ENCODE data around the gene PARD3B. TPM values are rescaled to one million over a fixed set of nuclear protein-coding genes. Genes with fewer than 3 reads are reported as not detected.

Gene PARD3B
- total RNA-seq, 1 experiment from 2014 or later = 2.0 TPM

- no peak overlapping the region for H3K4me3 ChIP-seq (replicated peaks in 1 of 2; ENCODE audit: low read depth in 1 of 2, low read length in 2 of 2)
- H4K20me1 ChIP-seq (ENCODE audit: insufficient read depth) = no peaks in the 10 kb centered on the region
- H3K27me3 ChIP-seq (ENCODE audit: insufficient read depth, low read length) = no peaks in the 10 kb centered on the region
- no peak overlapping the region for H3K4me2 ChIP-seq (ENCODE audit: low read length)
- intact Hi-C loops (cut with micrococcal nuclease) = no loop called here
- H3K36me3 ChIP-seq (ENCODE audit: control insufficient read depth in 1 of 2, insufficient read depth in 2 of 2, low read length in 2 of 2) = no peaks in the 10 kb centered on the region
- DNase-seq (ENCODE audit: low read depth, low spot score) = no peak
- CTCF ChIA-PET = no interaction called here
- H3K9me3 ChIP-seq (ENCODE audit: control insufficient read depth in 1 of 2, insufficient read depth in 1 of 2, low read depth in 1 of 2, low read length in 2 of 2) = no peaks in the 10 kb centered on the region
- no TSS peak for BruUV-seq (replicated peaks)
- H3K79me2 ChIP-seq (ENCODE audit: insufficient read depth, low read length) = no peaks in the 10 kb centered on the region
- ATAC-seq = no peak
- no peaks in the 10 kb centered on the region for H3K9me2 ChIP-seq (ENCODE audit: insufficient read depth)
- H3K4me1 ChIP-seq (ENCODE audit: control insufficient read depth in 1 of 2, insufficient read depth in 2 of 2, low read length in 2 of 2) = no peaks in the 10 kb centered on the region
- H3K27ac ChIP-seq (ENCODE audit: low read depth, low read length) = no peak overlapping the region
- no peak overlapping the region for H3K9ac ChIP-seq (ENCODE audit: low read length)
- POLR2A ChIA-PET = no interaction called here
- no peak for TF ChIP-seq SP1 (IDR thresholded peaks at IDR 0.05; ENCODE audit: low read depth)
- no peak for TF ChIP-seq POLR2AphosphoS5 (IDR thresholded peaks at IDR 0.05; ENCODE audit: low read depth, low read length)
- no peak for TF ChIP-seq EZH2 (IDR thresholded peaks at IDR 0.05)
- H2AFZ ChIP-seq (ENCODE audit: low read depth, low read length, poor library complexity, severe bottlenecking) = no peak overlapping the region
- RAD21 ChIA-PET (ENCODE audit: low non-redundant PET in 1 of 2, low total read pairs in 2 of 2, uncharacterized antibody in 2 of 2, unreplicated experiment in 2 of 2) = no interaction called here
These were observed 856.7 kb downstream of the PARD3B start for GRCh38 chr2:205402011-205402410.

- no peak for ATAC-seq
- H3K27me3 ChIP-seq (ENCODE audit: insufficient read depth, low read length) = peaks cover 4% of the 10 kb centered on the region; the same call in 1 of the 2 replicates
- no TSS peak for BruUV-seq (replicated peaks)
- RAD21 ChIA-PET (ENCODE audit: low non-redundant PET in 1 of 2, low total read pairs in 2 of 2, uncharacterized antibody in 2 of 2, unreplicated experiment in 2 of 2) = no interaction called here
- H3K4me3 ChIP-seq (replicated peaks in 1 of 2; ENCODE audit: low read depth in 1 of 2, low read length in 2 of 2) = no peak overlapping the region
- no peaks in the 10 kb centered on the region for H3K79me2 ChIP-seq (ENCODE audit: insufficient read depth, low read length)
- no peak overlapping the region for H3K27ac ChIP-seq (ENCODE audit: low read depth, low read length)
- no peak for DNase-seq (ENCODE audit: low read depth, low spot score)
- CTCF ChIA-PET = no interaction called here
- no peak overlapping the region for H2AFZ ChIP-seq (ENCODE audit: low read depth, low read length, poor library complexity, severe bottlenecking)
- intact Hi-C loops (cut with micrococcal nuclease) = no loop called here
- no peak for TF ChIP-seq TCF7L2 (IDR thresholded peaks at IDR 0.05; ENCODE audit: borderline replicate concordance, extremely low read depth, insufficient read depth, insufficient read length)
- no peak for TF ChIP-seq ZFX (IDR thresholded peaks at IDR 0.05)
- TF ChIP-seq EZH2 (IDR thresholded peaks at IDR 0.05) = no peak
- TF ChIP-seq SIN3A (IDR thresholded peaks at IDR 0.05; ENCODE audit: low read depth) = no peak
- no peak for TF ChIP-seq CEBPB (IDR thresholded peaks at IDR 0.05; ENCODE audit: low read depth)
- no peak for TF ChIP-seq YY1 (IDR thresholded peaks at IDR 0.05; ENCODE audit: extremely low read depth, insufficient replicate concordance, low read depth, low read length)
- TF ChIP-seq MAX (IDR thresholded peaks at IDR 0.05) = no peak
- TF ChIP-seq JUND (IDR thresholded peaks at IDR 0.05) = no peak
- TF ChIP-seq CTCF (IDR thresholded peaks at IDR 0.05 in 2 of 3, conservative IDR thresholded peaks at IDR 0.05 in 1 of 3; ENCODE audit: borderline replicate concordance in 1 of 3, insufficient read depth in 1 of 3, low read depth in 2 of 3, low read length in 2 of 3) = no peak
- no peak for TF ChIP-seq POLR2AphosphoS5 (IDR thresholded peaks at IDR 0.05; ENCODE audit: low read depth, low read length)
- no peaks in the 10 kb centered on the region for H3K4me1 ChIP-seq (ENCODE audit: control insufficient read depth in 1 of 2, insufficient read depth in 2 of 2, low read length in 2 of 2)
- H3K9me2 ChIP-seq (ENCODE audit: insufficient read depth) = no peaks in the 10 kb centered on the region
- H4K20me1 ChIP-seq (ENCODE audit: insufficient read depth) = no peaks in the 10 kb centered on the region
- no peak overlapping the region for H3K4me2 ChIP-seq (ENCODE audit: low read length)
- no peaks in the 10 kb centered on the region for H3K36me3 ChIP-seq (ENCODE audit: control insufficient read depth in 1 of 2, insufficient read depth in 2 of 2, low read length in 2 of 2)
- POLR2A ChIA-PET = no interaction called here
- no peaks in the 10 kb centered on the region for H3K9me3 ChIP-seq (ENCODE audit: control insufficient read depth in 1 of 2, insufficient read depth in 1 of 2, low read depth in 1 of 2, low read length in 2 of 2)
- no peak overlapping the region for H3K9ac ChIP-seq (ENCODE audit: low read length)
These were observed 858.1 kb downstream of the PARD3B start for GRCh38 chr2:205403244-205403825.
